SJSA1 (cell line): ENCODE data around the gene MAP2K5. TPM values are rescaled to one million over a fixed set of nuclear protein-coding genes. Genes with fewer than 3 reads are reported as not detected.

Source experiments
- DNase-seq, 2 experiments: peaks; one replicate each; pipeline ENCODE4 v3.0.0-alpha.2; 2015 to 2020; ENCODE audit warnings: low spot score in 2 of 2, low read depth in 1 of 2
- H3K27ac ChIP-seq: fragments of 250-450 bp; sonication (Bioruptor Pico); 2 replicates; pipeline ENCODE4 v1.5.1; 2020; ENCODE audit warnings: mild to moderate bottlenecking, moderate library complexity
- H3K27me3 ChIP-seq: fragments of 250-450 bp; sonication (Bioruptor Pico); replicated peaks from 2 replicates; pipeline ENCODE4 v1.5.1; 2020; ENCODE audit warnings: mild to moderate bottlenecking, moderate library complexity
- H3K36me3 ChIP-seq: fragments of 250-450 bp; sonication (Bioruptor Pico); 2 replicates; pipeline ENCODE4 v1.5.1; 2020; ENCODE audit warnings: mild to moderate bottlenecking
- H3K4me1 ChIP-seq: fragments of 250-450 bp; sonication (Bioruptor Pico); replicated peaks from 2 replicates; pipeline ENCODE4 v1.6.1; 2021; ENCODE audit warnings: mild to moderate bottlenecking
- H3K4me3 ChIP-seq: fragments of 250-450 bp; sonication (Bioruptor Pico); 2 replicates; pipeline ENCODE4 v1.5.1; 2020; ENCODE audit warnings: mild to moderate bottlenecking
- H3K9me3 ChIP-seq: fragments of 250-450 bp; sonication (Bioruptor Pico); replicated peaks from 2 replicates; pipeline ENCODE4 v1.5.1; 2020; ENCODE audit warnings: mild to moderate bottlenecking
- total RNA-seq: library from RNA; depleted of rRNA; stranded (reverse); fragments of >200 nt; shearing (Covaris generic); gene quantifications from 2 replicates; pipeline ENCODE4 v1.2.3, GENCODE V29; 2014

Gene MAP2K5
- total RNA-seq, 1 experiment from 2014 or later: 4.3 TPM

GRCh38 chr15:67723294-67724024 lies 181.0 kb downstream of the MAP2K5 start:
- H3K4me3 ChIP-seq: no peak overlapping the region
- H3K4me1 ChIP-seq: no peaks in the 10 kb centered on the region
- H3K27ac ChIP-seq: no peak overlapping the region
- DNase-seq: no peak
- no peaks in the 10 kb centered on the region for H3K27me3 ChIP-seq
- H3K9me3 ChIP-seq: no peaks in the 10 kb centered on the region
- H3K36me3 ChIP-seq: no peaks in the 10 kb centered on the region

- Histone ChIP-seq H3K4me1 (no peaks in the 10 kb centered on the region), H3K27ac (no peak overlapping the region), H3K36me3 (no peaks in the 10 kb centered on the region), H3K9me3 (no peaks in the 10 kb centered on the region), H3K27me3 (no peaks in the 10 kb centered on the region), H3K4me3 (no peak overlapping the region)
- no peak for DNase-seq
These were observed 182.3 kb downstream of the MAP2K5 start for GRCh38 chr15:67724691-67725375.

GRCh38 chr15:67730135-67730534 lies 187.6 kb downstream of the MAP2K5 start:
- Histone ChIP-seq H3K4me1 (no peaks in the 10 kb centered on the region), H3K4me3 (no peak overlapping the region), H3K9me3 (no peaks in the 10 kb centered on the region), H3K27ac (no peak overlapping the region), H3K27me3 (no peaks in the 10 kb centered on the region), H3K36me3 (no peaks in the 10 kb centered on the region)
- DNase-seq: no peak

GRCh38 chr15:67731112-67731721 lies 188.7 kb downstream of the MAP2K5 start:
- Histone ChIP-seq H3K27me3 (no peaks in the 10 kb centered on the region), H3K27ac (no peak overlapping the region), H3K4me1 (no peaks in the 10 kb centered on the region), H3K4me3 (no peak overlapping the region), H3K36me3 (no peaks in the 10 kb centered on the region), H3K9me3 (no peaks in the 10 kb centered on the region)
- no peak for DNase-seq

- Histone ChIP-seq H3K27ac (no peak overlapping the region), H3K36me3 (no peaks in the 10 kb centered on the region), H3K4me1 (no peaks in the 10 kb centered on the region), H3K9me3 (no peaks in the 10 kb centered on the region), H3K27me3 (no peaks in the 10 kb centered on the region), H3K4me3 (no peak overlapping the region)
- DNase-seq: no peak
These were observed 189.7 kb downstream of the MAP2K5 start for GRCh38 chr15:67732164-67732563.

GRCh38 chr15:67732671-67733374 lies 190.3 kb downstream of the MAP2K5 start:
- Histone ChIP-seq H3K4me1 (no peaks in the 10 kb centered on the region), H3K36me3 (no peaks in the 10 kb centered on the region), H3K27ac (no peak overlapping the region), H3K9me3 (no peaks in the 10 kb centered on the region), H3K4me3 (no peak overlapping the region), H3K27me3 (no peaks in the 10 kb centered on the region)
- no peak for DNase-seq

GRCh38 chr15:67735896-67736295 lies 193.4 kb downstream of the MAP2K5 start:
- DNase-seq: no peak

GRCh38 chr15:67736810-67737209 lies 194.3 kb downstream of the MAP2K5 start:
- DNase-seq: no peak

More at GRCh38 chr15:67735896-67736295, 193.4 kb downstream of the MAP2K5 start:
- no peaks in the 10 kb centered on the region for H3K36me3 ChIP-seq
- H3K4me1 ChIP-seq: no peaks in the 10 kb centered on the region
- no peak overlapping the region for H3K27ac ChIP-seq
- no peak overlapping the region for H3K4me3 ChIP-seq
- no peaks in the 10 kb centered on the region for H3K27me3 ChIP-seq
- H3K9me3 ChIP-seq: no peaks in the 10 kb centered on the region

GRCh38 chr15:67738056-67738455 lies 195.6 kb downstream of the MAP2K5 start:
- H3K9me3 ChIP-seq: no peaks in the 10 kb centered on the region
- DNase-seq: no peak
- no peaks in the 10 kb centered on the region for H3K4me1 ChIP-seq
- H3K27ac ChIP-seq: no peak overlapping the region
- no peaks in the 10 kb centered on the region for H3K27me3 ChIP-seq
- H3K36me3 ChIP-seq: no peaks in the 10 kb centered on the region
- no peak overlapping the region for H3K4me3 ChIP-seq

More at GRCh38 chr15:67736810-67737209, 194.3 kb downstream of the MAP2K5 start:
- H3K36me3 ChIP-seq: no peaks in the 10 kb centered on the region
- no peaks in the 10 kb centered on the region for H3K4me1 ChIP-seq
- no peak overlapping the region for H3K4me3 ChIP-seq
- no peak overlapping the region for H3K27ac ChIP-seq
- no peaks in the 10 kb centered on the region for H3K9me3 ChIP-seq
- no peaks in the 10 kb centered on the region for H3K27me3 ChIP-seq

GRCh38 chr15:67740405-67740804 lies 197.9 kb downstream of the MAP2K5 start:
- Histone ChIP-seq H3K27me3 (no peaks in the 10 kb centered on the region), H3K9me3 (no peaks in the 10 kb centered on the region), H3K4me3 (no peak overlapping the region), H3K27ac (no peak overlapping the region), H3K36me3 (no peaks in the 10 kb centered on the region), H3K4me1 (no peaks in the 10 kb centered on the region)
- no peak for DNase-seq

- no peaks in the 10 kb centered on the region for H3K27me3 ChIP-seq
- no peaks in the 10 kb centered on the region for H3K9me3 ChIP-seq
- no peak for DNase-seq
- H3K27ac ChIP-seq: no peak overlapping the region
- H3K4me1 ChIP-seq: no peaks in the 10 kb centered on the region
- no peak overlapping the region for H3K4me3 ChIP-seq
- no peaks in the 10 kb centered on the region for H3K36me3 ChIP-seq
These were observed 198.8 kb downstream of the MAP2K5 start for GRCh38 chr15:67741308-67741707.

- Histone ChIP-seq H3K4me3 (no peak overlapping the region), H3K27me3 (no peaks in the 10 kb centered on the region)
- DNase-seq: no peak
These were observed 201.1 kb downstream of the MAP2K5 start for GRCh38 chr15:67743558-67743957.

GRCh38 chr15:67744331-67745072 lies 202.0 kb downstream of the MAP2K5 start:
- Histone ChIP-seq H3K27me3 (no peaks in the 10 kb centered on the region), H3K36me3 (no peaks in the 10 kb centered on the region), H3K27ac (no peak overlapping the region), H3K9me3 (no peaks in the 10 kb centered on the region), H3K4me3 (no peak overlapping the region), H3K4me1 (no peaks in the 10 kb centered on the region)
- DNase-seq: no peak

More at GRCh38 chr15:67743558-67743957, 201.1 kb downstream of the MAP2K5 start:
- Histone ChIP-seq H3K4me1 (no peaks in the 10 kb centered on the region), H3K9me3 (no peaks in the 10 kb centered on the region), H3K36me3 (no peaks in the 10 kb centered on the region), H3K27ac (no peak overlapping the region)
